ENCODE data around the gene PSKH1. TPM values are rescaled to one million over a fixed set of nuclear protein-coding genes. Genes with fewer than 3 reads are reported as not detected.
A peak's percentile ranks its signal among the peaks of the same experiment; 100 is the strongest.

PSKH1 gene
- polyA plus RNA-seq, 1 donor from 2014 or later: 3.8 TPM

DNA sequence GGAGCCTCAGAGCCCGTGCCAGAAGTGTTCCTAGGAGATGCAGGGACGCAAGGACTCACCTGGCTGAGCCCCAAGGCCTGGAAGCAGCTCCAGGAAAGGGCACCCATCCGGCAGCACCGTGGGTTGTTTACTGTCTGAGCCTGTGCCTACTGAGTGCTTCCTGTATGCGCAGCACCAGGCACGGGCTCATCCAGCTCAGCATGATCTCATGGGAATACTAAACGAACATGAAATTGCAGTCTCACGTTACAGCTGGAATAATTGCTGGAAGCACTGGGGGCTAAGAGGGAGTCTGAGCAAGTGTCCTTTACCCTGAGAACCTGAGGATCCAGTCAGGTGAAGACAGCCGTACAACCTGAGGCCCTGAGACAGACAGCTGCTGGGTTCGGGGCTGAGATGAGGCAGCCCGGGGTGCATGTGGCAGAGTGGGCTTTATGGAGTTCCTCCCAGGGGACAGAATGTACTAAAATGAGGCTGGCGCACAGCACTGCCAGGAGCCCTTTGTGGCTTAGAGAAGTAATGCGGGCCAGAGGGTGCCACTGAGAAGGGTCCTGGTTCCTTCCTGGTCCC is 33.2 kb downstream of the PSKH1 start:
- Histone ChIP-seq H4K20me1 (ENCODE audit: insufficient read depth) (no peaks in the 10 kb centered on the region), H2AFZ (ENCODE audit: low read depth, low read length) (no peak overlapping the region), H3K79me2 (replicated peaks; ENCODE audit: insufficient read depth, low read length) (no peaks in the 10 kb centered on the region), H3K9me3 (ENCODE audit: low read length) (no peaks in the 10 kb centered on the region), H3K36me3 (ENCODE audit: insufficient read depth, low read length) (no peaks in the 10 kb centered on the region), H3K27me3 (ENCODE audit: insufficient read depth, low read depth, low read length) (no peaks in the 10 kb centered on the region), H3K9ac (ENCODE audit: low read length) (no peak overlapping the region), H3K27ac (ENCODE audit: low read length) (no peak overlapping the region), H3K4me3 (ENCODE audit: low read length) (no peak overlapping the region), H3K9me2 (ENCODE audit: insufficient read depth, low read length) (no peaks in the 10 kb centered on the region), H3K4me2 (ENCODE audit: low read length) (no peak overlapping the region), H3F3A (ENCODE audit: insufficient read depth, low read length, poor library complexity, severe bottlenecking) (no peaks in the 10 kb centered on the region)
- no peak for TF ChIP-seq TAF1 (IDR thresholded peaks at IDR 0.05; ENCODE audit: low read depth)
- TF ChIP-seq, protein P1, sequence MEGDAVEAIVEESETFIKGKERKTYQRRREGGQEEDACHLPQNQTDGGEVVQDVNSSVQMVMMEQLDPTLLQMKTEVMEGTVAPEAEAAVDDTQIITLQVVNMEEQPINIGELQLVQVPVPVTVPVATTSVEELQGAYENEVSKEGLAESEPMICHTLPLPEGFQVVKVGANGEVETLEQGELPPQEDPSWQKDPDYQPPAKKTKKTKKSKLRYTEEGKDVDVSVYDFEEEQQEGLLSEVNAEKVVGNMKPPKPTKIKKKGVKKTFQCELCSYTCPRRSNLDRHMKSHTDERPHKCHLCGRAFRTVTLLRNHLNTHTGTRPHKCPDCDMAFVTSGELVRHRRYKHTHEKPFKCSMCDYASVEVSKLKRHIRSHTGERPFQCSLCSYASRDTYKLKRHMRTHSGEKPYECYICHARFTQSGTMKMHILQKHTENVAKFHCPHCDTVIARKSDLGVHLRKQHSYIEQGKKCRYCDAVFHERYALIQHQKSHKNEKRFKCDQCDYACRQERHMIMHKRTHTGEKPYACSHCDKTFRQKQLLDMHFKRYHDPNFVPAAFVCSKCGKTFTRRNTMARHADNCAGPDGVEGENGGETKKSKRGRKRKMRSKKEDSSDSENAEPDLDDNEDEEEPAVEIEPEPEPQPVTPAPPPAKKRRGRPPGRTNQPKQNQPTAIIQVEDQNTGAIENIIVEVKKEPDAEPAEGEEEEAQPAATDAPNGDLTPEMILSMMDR (IDR thresholded peaks at IDR 0.05; ENCODE audit: poor library complexity, severe bottlenecking): peak; percentile 18
- TF ChIP-seq EP300 (conservative IDR thresholded peaks at IDR 0.05; ENCODE audit: poor library complexity, severe bottlenecking): no peak
- TF ChIP-seq, protein P2, sequence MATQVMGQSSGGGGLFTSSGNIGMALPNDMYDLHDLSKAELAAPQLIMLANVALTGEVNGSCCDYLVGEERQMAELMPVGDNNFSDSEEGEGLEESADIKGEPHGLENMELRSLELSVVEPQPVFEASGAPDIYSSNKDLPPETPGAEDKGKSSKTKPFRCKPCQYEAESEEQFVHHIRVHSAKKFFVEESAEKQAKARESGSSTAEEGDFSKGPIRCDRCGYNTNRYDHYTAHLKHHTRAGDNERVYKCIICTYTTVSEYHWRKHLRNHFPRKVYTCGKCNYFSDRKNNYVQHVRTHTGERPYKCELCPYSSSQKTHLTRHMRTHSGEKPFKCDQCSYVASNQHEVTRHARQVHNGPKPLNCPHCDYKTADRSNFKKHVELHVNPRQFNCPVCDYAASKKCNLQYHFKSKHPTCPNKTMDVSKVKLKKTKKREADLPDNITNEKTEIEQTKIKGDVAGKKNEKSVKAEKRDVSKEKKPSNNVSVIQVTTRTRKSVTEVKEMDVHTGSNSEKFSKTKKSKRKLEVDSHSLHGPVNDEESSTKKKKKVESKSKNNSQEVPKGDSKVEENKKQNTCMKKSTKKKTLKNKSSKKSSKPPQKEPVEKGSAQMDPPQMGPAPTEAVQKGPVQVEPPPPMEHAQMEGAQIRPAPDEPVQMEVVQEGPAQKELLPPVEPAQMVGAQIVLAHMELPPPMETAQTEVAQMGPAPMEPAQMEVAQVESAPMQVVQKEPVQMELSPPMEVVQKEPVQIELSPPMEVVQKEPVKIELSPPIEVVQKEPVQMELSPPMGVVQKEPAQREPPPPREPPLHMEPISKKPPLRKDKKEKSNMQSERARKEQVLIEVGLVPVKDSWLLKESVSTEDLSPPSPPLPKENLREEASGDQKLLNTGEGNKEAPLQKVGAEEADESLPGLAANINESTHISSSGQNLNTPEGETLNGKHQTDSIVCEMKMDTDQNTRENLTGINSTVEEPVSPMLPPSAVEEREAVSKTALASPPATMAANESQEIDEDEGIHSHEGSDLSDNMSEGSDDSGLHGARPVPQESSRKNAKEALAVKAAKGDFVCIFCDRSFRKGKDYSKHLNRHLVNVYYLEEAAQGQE (IDR thresholded peaks at IDR 0.05; ENCODE audit: borderline replicate concordance): no peak
- no peak for TF ChIP-seq MXI1 (conservative IDR thresholded peaks at IDR 0.05; ENCODE audit: poor library complexity, severe bottlenecking)
- TF ChIP-seq EZH2 (IDR thresholded peaks at IDR 0.05; ENCODE audit: borderline replicate concordance, insufficient read depth, low read length, poor library complexity, severe bottlenecking): no peak

DNA sequence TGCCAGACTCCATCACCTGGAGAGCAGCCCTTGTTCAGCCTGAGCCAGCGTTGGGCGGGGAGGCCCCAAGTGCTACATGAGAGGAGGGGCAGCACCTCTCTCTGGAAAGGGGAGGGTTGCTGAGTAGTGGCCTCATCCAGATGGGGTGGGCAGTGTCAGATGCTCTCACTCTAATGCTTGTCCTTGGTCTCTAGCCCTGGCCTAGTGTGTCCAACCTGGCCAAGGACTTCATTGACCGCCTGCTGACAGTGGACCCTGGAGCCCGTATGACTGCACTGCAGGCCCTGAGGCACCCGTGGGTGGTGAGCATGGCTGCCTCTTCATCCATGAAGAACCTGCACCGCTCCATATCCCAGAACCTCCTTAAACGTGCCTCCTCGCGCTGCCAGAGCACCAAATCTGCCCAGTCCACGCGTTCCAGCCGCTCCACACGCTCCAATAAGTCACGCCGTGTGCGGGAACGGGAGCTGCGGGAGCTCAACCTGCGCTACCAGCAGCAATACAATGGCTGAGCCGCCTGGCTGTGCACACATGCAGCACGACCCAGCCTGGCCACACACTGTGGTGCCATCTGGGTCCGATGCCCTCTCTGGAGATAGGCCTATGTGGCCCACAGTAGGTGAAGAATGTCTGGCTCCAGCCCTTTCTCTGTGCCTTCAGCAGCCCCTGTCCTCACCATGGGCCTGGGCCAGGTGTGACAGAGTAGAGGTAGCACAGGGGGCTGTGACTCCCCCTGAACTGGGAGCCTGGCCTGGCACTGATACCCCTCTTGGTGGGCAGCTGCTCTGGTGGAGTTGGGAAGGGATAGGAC is 34.3 kb downstream of the PSKH1 start:
- H3K79me2 ChIP-seq (replicated peaks; ENCODE audit: insufficient read depth, low read length): no peaks in the 10 kb centered on the region
- no peak overlapping the region for H3K4me3 ChIP-seq (ENCODE audit: low read length)
- H4K20me1 ChIP-seq (ENCODE audit: insufficient read depth): no peaks in the 10 kb centered on the region
- H3K36me3 ChIP-seq (ENCODE audit: insufficient read depth, low read length): no peaks in the 10 kb centered on the region
- no peak overlapping the region for H3K4me2 ChIP-seq (ENCODE audit: low read length)
- H2AFZ ChIP-seq (ENCODE audit: low read depth, low read length): no peak overlapping the region
- no peaks in the 10 kb centered on the region for H3K27me3 ChIP-seq (ENCODE audit: insufficient read depth, low read depth, low read length)
- no peak overlapping the region for H3K9ac ChIP-seq (ENCODE audit: low read length)
- TF ChIP-seq, protein P1 (IDR thresholded peaks at IDR 0.05; ENCODE audit: poor library complexity, severe bottlenecking): no peak
- no peak for TF ChIP-seq TAF1 (IDR thresholded peaks at IDR 0.05; ENCODE audit: low read depth)
- no peak for TF ChIP-seq SMC3 (conservative IDR thresholded peaks at IDR 0.05; ENCODE audit: poor library complexity)
- no peak for TF ChIP-seq EZH2 (IDR thresholded peaks at IDR 0.05; ENCODE audit: borderline replicate concordance, insufficient read depth, low read length, poor library complexity, severe bottlenecking)
- no peak for TF ChIP-seq POLR2AphosphoS5 (IDR thresholded peaks at IDR 0.05)
- TF ChIP-seq, protein P2 (IDR thresholded peaks at IDR 0.05; ENCODE audit: borderline replicate concordance): no peak
- TF ChIP-seq MXI1 (conservative IDR thresholded peaks at IDR 0.05; ENCODE audit: poor library complexity, severe bottlenecking): no peak
- TF ChIP-seq EP300 (conservative IDR thresholded peaks at IDR 0.05; ENCODE audit: poor library complexity, severe bottlenecking): no peak
- TF ChIP-seq RAD21 (conservative IDR thresholded peaks at IDR 0.05): no peak
- H3K9me2 ChIP-seq (ENCODE audit: insufficient read depth, low read length): no peaks in the 10 kb centered on the region
- H3K27ac ChIP-seq (ENCODE audit: low read length): no peak overlapping the region
- H3F3A ChIP-seq (ENCODE audit: insufficient read depth, low read length, poor library complexity, severe bottlenecking): no peaks in the 10 kb centered on the region
- no peaks in the 10 kb centered on the region for H3K9me3 ChIP-seq (ENCODE audit: low read length)
